Activated T-cell treated with anti-CD3 and anti-CD28 coated beads, Interleukin-2, amount 50 U/mL, for 24 hours (primary cell): ENCODE measurements around the gene RNF114.
"Not testable (repeated sequence)": the region's sequence is repeated elsewhere in the genome, so short reads cannot be mapped to it uniquely, and the experiment has no call there.

ENCODE experiments used
- DNase-seq: peaks from one replicate; pipeline ENCODE4 v3.0.0-alpha.2; 2020
- H3K27ac Mint-ChIP-seq: 2 replicates; pipeline ENCODE4 v1.8.0; 2020; ENCODE audit warnings: mild to moderate bottlenecking, mixed read lengths
- H3K27me3 Mint-ChIP-seq: 2 replicates; pipeline ENCODE4 v1.8.0; 2020; ENCODE audit warnings: mixed read lengths
- H3K36me3 Mint-ChIP-seq: 2 replicates; pipeline ENCODE4 v1.8.0; 2020; ENCODE audit warnings: low read depth, mixed read lengths
- H3K4me1 Mint-ChIP-seq: 2 replicates; pipeline ENCODE4 v1.8.0; 2020; ENCODE audit warnings: low read depth, mixed read lengths
- H3K4me3 Mint-ChIP-seq: 2 replicates; pipeline ENCODE4 v1.8.0; 2020; ENCODE audit warnings: mild to moderate bottlenecking, moderate library complexity, mixed read lengths
- H3K9me3 Mint-ChIP-seq: 2 replicates; pipeline ENCODE4 v1.8.0; 2020; ENCODE audit warnings: mixed read lengths

Gene RNF114

DNA sequence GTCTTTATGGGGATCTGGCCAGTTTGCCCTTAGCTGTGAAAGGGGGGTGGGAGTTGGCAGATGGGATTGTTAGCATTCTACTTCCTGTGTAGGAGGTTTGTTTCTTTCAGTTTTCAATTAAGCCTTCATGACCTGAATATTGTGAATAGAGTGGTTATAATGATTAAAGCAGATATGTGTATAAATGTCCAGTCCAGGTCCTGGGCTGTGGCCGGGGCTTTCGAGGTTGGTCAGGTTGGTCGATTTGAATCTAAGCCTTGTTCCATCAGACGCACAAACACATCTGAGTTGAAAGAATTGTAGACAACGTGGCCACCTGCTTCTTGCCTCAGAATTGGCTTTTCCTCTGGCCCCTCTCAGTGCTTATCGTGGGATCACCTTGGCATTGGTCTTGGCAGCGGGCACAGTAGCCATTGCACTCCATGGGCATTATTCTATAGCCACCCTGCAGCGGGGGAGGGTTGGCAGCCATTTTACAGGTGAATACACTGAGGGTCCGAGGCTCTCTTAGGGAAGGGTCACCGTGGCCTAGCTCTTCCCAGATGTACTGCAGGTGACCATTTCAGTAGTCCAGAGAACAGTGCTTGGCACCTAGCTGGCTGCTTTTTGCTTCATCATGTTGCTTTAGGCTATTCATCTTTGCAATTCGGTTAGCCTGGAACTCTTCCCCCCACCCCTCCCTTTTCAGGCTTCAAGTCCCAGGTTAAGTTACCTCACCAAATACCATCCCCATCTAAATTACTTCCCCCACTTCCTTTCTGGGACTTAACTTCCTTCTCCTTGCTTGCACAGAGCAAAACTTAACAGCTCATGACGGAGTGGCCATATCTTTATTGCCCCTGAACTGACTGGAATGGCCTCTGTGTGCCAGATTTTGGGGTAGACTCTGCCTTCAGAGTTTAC, 1.1 kb downstream of the RNF114 start:
- H3K27ac Mint-ChIP-seq, result peak overlapping the region; percentile 93
- no peak for DNase-seq
- H3K9me3 Mint-ChIP-seq, result no peaks in the 10 kb centered on the region
- peaks cover 42% of the 10 kb centered on the region for H3K4me1 Mint-ChIP-seq
- H3K36me3 Mint-ChIP-seq, result peaks cover 52% of the 10 kb centered on the region
- peak overlapping the region; percentile 94 for H3K4me3 Mint-ChIP-seq
- H3K27me3 Mint-ChIP-seq, result no peaks in the 10 kb centered on the region

DNA sequence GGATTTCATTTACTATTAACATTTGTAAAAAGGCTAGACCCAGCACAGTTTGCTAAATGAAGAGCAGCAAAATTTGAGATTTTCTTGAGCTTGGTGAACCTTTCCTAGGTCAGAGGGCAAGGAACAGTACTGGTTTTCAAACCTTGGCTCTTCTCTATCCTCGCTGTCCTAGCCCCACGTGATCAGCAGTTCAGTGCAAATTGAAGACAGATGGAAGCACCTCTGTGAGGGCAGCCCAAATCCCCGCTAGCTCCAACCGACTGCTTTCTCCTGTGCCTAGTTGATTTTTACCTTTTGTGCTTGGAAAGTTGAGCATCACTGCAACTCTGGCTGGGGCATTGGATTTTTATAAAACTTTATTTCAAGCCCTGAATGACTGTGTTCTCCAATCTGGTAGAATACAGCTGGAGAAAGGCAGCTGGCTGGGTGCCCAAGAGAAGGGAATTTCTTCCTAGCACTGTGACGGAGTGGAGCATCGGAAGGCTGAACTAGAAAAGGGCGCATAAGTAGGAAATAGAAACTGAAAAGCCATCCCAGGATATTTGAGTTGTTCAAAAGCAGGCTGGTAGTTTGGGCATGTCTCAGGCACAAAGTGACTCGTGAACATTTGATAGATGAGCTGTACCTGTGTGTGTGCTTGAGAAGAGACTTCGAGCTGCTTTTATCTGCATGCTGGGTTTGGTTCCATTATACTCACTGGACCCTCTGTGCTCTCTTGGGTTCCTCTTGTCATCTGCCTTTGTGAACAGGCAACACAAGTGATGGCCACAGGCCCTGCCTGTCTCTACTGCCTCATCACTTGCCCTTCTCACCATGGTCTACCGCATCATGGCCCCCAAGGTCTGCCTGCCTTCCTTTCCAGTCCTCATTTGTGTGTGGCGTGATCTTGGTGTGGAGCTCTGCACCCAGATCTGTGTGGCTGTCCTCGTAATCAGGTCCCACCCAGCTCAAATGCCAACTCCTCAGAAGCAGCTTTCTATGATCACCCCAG, 2.3 kb downstream of the RNF114 start:
- H3K27me3 Mint-ChIP-seq, result no peaks in the 10 kb centered on the region
- DNase-seq, result no peak
- H3K36me3 Mint-ChIP-seq, result peaks cover 64% of the 10 kb centered on the region
- peaks cover 47% of the 10 kb centered on the region for H3K4me1 Mint-ChIP-seq
- H3K27ac Mint-ChIP-seq, result peak overlapping the region; percentile 76
- peak overlapping the region; percentile 94 for H3K4me3 Mint-ChIP-seq
- H3K9me3 Mint-ChIP-seq, result no peaks in the 10 kb centered on the region

- Mint-ChIP-seq H3K27me3 (no peaks in the 10 kb centered on the region), H3K4me3 (no peak overlapping the region), H3K9me3 (no peaks in the 10 kb centered on the region), H3K4me1 (peaks cover 50% of the 10 kb centered on the region), H3K27ac (peak overlapping the region; percentile 35), H3K36me3 (peaks cover 91% of the 10 kb centered on the region)
- DNase-seq, result no peak
Measured at GRCh38 chr20:49941456-49941855, 5.3 kb downstream of the RNF114 start.

- H3K4me3 Mint-ChIP-seq, result no peak overlapping the region
Measured at GRCh38 chr20:49942303-49942702, 6.1 kb downstream of the RNF114 start.

DNA sequence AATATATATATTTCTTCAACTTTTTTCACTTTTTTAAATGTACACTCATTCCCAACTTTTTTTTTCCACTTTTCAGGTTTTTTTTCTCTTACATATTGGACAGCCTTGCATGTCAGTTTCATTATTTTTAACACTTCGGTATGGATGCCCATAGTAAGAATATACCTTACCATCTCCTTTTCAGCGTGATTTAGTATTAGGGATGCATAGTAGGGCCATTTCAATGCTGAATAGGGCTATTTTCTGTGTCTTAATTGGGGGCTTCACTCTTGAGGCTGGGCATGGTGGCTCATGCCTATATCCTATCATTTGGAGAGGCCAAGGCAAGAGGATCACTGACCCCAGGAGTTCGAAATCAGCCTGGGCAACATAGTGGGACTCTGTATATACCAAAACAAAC, 6.7 kb downstream of the RNF114 start:
- H3K27me3 Mint-ChIP-seq, result no peaks in the 10 kb centered on the region
- H3K36me3 Mint-ChIP-seq, result peaks cover 92% of the 10 kb centered on the region
- no peaks in the 10 kb centered on the region for H3K9me3 Mint-ChIP-seq
- H3K4me1 Mint-ChIP-seq, result peaks cover 42% of the 10 kb centered on the region
- no peak overlapping the region for H3K27ac Mint-ChIP-seq
- DNase-seq, result no peak
- H3K4me3 Mint-ChIP-seq, result no peak overlapping the region

More at GRCh38 chr20:49942303-49942702, 6.1 kb downstream of the RNF114 start:
- Mint-ChIP-seq H3K36me3 (peaks cover 90% of the 10 kb centered on the region), H3K27ac (no peak overlapping the region), H3K4me1 (peaks cover 48% of the 10 kb centered on the region), H3K9me3 (no peaks in the 10 kb centered on the region), H3K27me3 (no peaks in the 10 kb centered on the region)
- no peak for DNase-seq

DNA sequence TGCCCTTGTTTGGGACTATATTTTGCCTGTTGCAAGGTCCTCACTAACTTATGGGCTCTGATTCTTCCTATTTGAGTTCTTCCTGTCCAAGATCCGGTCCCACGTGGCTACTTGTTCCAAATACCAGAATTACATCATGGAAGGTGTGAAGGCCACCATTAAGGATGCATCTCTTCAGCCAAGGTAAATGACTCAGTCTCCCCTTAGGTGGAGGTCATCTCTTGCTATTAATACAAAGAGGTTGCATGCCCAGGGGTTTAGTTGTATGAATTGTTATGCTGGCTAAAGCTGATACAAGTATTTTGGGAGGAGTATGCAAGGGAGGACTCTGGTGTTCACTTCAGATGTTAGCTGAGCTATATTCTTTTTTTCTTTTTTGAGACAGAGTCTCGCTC, 9.1 kb downstream of the RNF114 start:
- Mint-ChIP-seq H3K36me3 (peaks cover 90% of the 10 kb centered on the region), H3K4me1 (peaks cover 29% of the 10 kb centered on the region), H3K27me3 (no peaks in the 10 kb centered on the region), H3K4me3 (no peak overlapping the region), H3K27ac (peak overlapping the region; percentile 26), H3K9me3 (no peaks in the 10 kb centered on the region)
- DNase-seq, result no peak

DNA sequence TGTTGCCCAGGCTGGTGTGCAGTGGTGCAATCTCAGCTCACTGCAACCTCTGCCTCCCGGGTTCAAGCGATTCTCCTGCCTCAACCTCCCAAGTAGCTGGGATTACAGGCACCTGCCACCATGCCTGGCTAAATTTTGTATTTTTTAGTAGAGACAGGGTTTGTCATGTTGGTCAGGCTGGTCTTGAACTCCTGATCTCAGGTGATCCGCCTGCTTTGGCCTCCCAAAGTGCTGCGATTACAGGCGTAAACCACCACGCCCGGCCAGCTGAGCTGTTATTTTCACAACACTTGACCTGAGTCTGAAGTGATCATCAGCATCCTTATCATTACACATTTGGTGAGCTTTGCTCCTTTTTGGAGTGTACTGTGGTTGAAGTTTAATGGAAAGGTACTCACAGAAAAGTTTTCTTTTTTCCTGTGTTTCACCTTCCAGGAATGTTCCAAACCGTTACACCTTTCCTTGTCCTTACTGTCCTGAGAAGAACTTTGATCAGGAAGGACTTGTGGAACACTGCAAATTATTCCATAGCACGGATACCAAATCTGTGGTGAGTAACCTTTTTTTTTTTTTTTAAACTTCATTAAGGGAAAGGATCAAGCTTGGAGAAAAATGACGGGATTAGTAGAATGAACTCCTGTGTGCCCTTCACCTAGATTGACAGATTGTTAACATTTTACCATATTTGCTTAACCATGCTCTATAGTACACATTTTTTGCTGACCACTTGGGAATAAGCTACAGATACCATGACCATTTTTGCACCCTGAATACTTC, 9.7 kb downstream of the RNF114 start:
- Mint-ChIP-seq H3K36me3 (peaks cover 93% of the 10 kb centered on the region), H3K27ac (no peak overlapping the region), H3K27me3 (no peaks in the 10 kb centered on the region), H3K4me3 (no peak overlapping the region), H3K9me3 (no peaks in the 10 kb centered on the region), H3K4me1 (peaks cover 33% of the 10 kb centered on the region)
- DNase-seq, result no peak

DNA sequence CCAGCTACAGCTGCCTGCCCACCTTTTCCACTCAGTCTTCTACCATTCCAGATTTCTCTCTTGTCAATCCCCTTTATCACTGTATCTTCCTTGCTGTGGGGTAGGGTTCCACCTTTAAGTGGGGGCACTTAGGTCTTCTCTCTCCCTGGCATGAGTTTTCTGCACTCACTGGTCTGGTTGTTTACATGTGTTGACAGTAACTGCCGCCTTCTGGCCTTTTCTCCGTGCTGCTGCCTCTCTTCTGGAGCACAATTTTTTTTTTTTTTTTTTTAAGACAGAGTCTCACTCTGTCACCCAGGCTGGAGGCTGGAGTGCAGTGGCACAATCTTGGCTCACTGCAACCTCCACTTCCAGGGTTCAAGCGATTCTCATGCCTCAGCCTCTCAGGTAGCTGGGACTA, 12.0 kb downstream of the RNF114 start:
- Mint-ChIP-seq H3K9me3 (no peaks in the 10 kb centered on the region), H3K27me3 (no peaks in the 10 kb centered on the region), H3K27ac (peak overlapping the region; percentile 64), H3K4me3 (no peak overlapping the region), H3K36me3 (peaks cover 92% of the 10 kb centered on the region), H3K4me1 (peaks cover 28% of the 10 kb centered on the region)
- no peak for DNase-seq

- DNase-seq, result no peak
- Mint-ChIP-seq H3K4me3 (no peak overlapping the region), H3K27ac (peak overlapping the region; percentile 31), H3K9me3 (no peaks in the 10 kb centered on the region), H3K4me1 (peaks cover 27% of the 10 kb centered on the region), H3K27me3 (no peaks in the 10 kb centered on the region), H3K36me3 (peaks cover 94% of the 10 kb centered on the region)
Measured at GRCh38 chr20:49948809-49949507, 12.8 kb downstream of the RNF114 start.

GRCh38 chr20:49951151-49951550, 15.0 kb downstream of the RNF114 start:
- Mint-ChIP-seq H3K4me3 (no peak overlapping the region), H3K27ac (peak overlapping the region; percentile 88), H3K9me3 (no peaks in the 10 kb centered on the region), H3K4me1 (peaks cover 18% of the 10 kb centered on the region), H3K27me3 (no peaks in the 10 kb centered on the region), H3K36me3 (peaks cover 93% of the 10 kb centered on the region)
- DNase-seq, result no peak

GRCh38 chr20:49955167-49955566, 19.0 kb downstream of the RNF114 start:
- Mint-ChIP-seq H3K4me1 (peaks cover 18% of the 10 kb centered on the region), H3K27ac (no peak overlapping the region), H3K9me3 (no peaks in the 10 kb centered on the region), H3K27me3 (no peaks in the 10 kb centered on the region), H3K36me3 (peaks cover 84% of the 10 kb centered on the region), H3K4me3 (no peak overlapping the region)
- DNase-seq, result no peak

GRCh38 chr20:49955830-49956396, 19.7 kb downstream of the RNF114 start:
- H3K9me3 Mint-ChIP-seq, H3K4me3 Mint-ChIP-seq, DNase-seq, H3K27me3 Mint-ChIP-seq, H3K27ac Mint-ChIP-seq: not testable (repeated sequence)
- Mint-ChIP-seq H3K4me1 (peaks cover 11% of the 10 kb centered on the region), H3K36me3 (peaks cover 77% of the 10 kb centered on the region)

- Mint-ChIP-seq H3K36me3 (peaks cover 73% of the 10 kb centered on the region), H3K27ac (peak overlapping the region; percentile 36), H3K4me3 (no peak overlapping the region), H3K27me3 (no peaks in the 10 kb centered on the region), H3K4me1 (peaks cover 5% of the 10 kb centered on the region), H3K9me3 (no peaks in the 10 kb centered on the region)
- no peak for DNase-seq
Measured at GRCh38 chr20:49956689-49957088, 20.5 kb downstream of the RNF114 start.
